HG03196 (cell line): Measurements from ENCODE around the gene HPS1.

Experiments used
- ATAC-seq: cut with Tn5 transposase; IDR thresholded peaks from one replicate; pipeline ENCODE4 v1.9.1; 2021; ENCODE audit not compliant: unreplicated experiment

Gene HPS1

GRCh38 chr10:98433881-98434732, 12.6 kb downstream of the HPS1 start:
- ATAC-seq, result no peak

- no peak for ATAC-seq
Observed at GRCh38 chr10:98433371-98433770, 13.4 kb downstream of the HPS1 start.

GRCh38 chr10:98432330-98432729, 14.4 kb downstream of the HPS1 start:
- ATAC-seq, result no peak

- ATAC-seq, result no peak
Observed at GRCh38 chr10:98431016-98431415, 15.7 kb downstream of the HPS1 start.

GRCh38 chr10:98430427-98430826, 16.3 kb downstream of the HPS1 start:
- ATAC-seq, result no peak

- ATAC-seq, result no peak
Observed at GRCh38 chr10:98429320-98430072, 17.2 kb downstream of the HPS1 start.

- ATAC-seq, result no peak
Observed at GRCh38 chr10:98427011-98427515, 19.7 kb downstream of the HPS1 start.

GRCh38 chr10:98425511-98426352, 21.0 kb downstream of the HPS1 start:
- ATAC-seq, result no peak

- no peak for ATAC-seq
Observed at GRCh38 chr10:98424295-98425254, 22.2 kb downstream of the HPS1 start.

- ATAC-seq, result no peak
Observed at GRCh38 chr10:98423691-98424120, 23.0 kb downstream of the HPS1 start.

GRCh38 chr10:98422182-98422581, 24.6 kb downstream of the HPS1 start:
- ATAC-seq, result no peak

GRCh38 chr10:98420786-98421185, 25.9 kb downstream of the HPS1 start:
- ATAC-seq, result no peak

GRCh38 chr10:98419469-98420261, 27.1 kb downstream of the HPS1 start:
- no peak for ATAC-seq

GRCh38 chr10:98418665-98419468, 27.9 kb downstream of the HPS1 start:
- no peak for ATAC-seq

- ATAC-seq, result no peak
Observed at GRCh38 chr10:98417973-98418664, 28.6 kb downstream of the HPS1 start.

GRCh38 chr10:98417481-98417959, 29.2 kb downstream of the HPS1 start:
- no peak for ATAC-seq

GRCh38 chr10:98416606-98417388, 29.9 kb downstream of the HPS1 start:
- no peak for ATAC-seq
